Measurements from ENCODE around the gene CMIP. TPM values are rescaled to one million over a fixed set of nuclear protein-coding genes. Genes with fewer than 3 reads are reported as not detected.
A peak's percentile ranks its signal among the peaks of the same experiment; 100 is the strongest.

CMIP gene
- polyA plus RNA-seq, 12 donors = 11.8 to 43.9 (median 15.9) TPM; not detected in 1

DNA sequence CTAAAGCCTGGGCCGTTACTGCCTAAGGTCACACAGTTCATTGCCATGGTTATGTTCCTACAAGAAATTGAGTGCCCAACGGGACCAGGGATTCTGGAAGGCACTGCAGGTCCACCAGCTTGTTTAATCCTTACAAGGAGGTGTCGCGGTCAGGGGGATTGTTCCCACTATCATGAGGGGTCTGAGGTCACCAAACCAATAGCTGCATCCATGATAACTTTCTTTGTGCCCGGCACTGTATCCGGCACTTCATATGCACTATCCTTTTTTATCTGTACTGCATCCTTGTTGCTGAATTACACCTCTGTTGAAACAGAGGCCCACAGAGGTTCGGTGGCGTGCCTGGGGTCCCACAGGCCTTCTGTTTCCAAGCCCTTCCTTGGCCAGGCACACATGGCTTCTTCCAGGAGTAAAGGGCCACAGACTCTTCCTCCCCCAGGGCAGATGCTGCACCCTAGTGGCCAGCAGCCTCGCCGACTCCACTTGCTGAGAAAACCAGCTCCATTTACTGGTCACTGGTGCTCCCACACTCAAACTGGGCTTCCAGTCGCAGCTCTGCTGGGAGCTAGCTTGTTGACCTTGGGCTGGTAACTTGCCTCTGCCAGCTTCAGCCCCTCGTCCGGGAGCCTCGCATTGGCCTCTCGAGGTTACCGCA is 252.5 kb downstream of the CMIP start:
- no peak for DNase-seq

DNA sequence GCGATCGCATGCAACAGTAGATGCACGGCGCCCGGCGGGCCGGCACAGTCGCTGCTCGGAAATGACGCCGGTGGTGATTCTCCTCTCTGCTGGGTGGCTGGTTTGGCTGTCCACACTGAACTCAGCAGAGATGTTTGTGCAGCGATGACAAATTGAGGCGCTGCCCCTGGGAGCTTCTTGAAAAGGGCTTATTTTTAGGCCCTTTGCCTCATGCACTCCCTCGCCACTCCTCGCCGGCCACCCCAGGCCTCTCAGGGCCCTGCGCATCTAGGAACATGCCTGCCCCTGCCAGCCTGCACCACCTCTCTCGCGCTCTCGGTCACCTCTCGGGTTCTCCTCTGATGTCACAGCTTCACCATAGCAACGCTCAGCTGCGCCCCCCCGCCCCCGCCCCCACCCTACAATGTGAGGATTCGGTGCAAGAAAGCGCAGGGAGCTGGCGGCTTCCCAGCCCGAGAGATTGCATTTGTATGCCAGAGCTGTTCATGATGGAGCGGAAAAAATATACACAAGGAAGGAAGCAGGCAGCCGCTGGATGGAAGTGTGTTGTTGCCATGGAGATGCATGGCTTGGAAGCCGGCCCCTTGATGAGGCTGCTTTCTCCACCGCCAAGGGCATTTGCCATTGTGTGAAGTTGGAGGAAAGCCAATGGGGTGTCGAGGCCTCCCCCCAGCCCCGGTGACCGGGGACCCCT is 253.2 kb downstream of the CMIP start:
- DNase-seq = peak; percentile 73

DNA sequence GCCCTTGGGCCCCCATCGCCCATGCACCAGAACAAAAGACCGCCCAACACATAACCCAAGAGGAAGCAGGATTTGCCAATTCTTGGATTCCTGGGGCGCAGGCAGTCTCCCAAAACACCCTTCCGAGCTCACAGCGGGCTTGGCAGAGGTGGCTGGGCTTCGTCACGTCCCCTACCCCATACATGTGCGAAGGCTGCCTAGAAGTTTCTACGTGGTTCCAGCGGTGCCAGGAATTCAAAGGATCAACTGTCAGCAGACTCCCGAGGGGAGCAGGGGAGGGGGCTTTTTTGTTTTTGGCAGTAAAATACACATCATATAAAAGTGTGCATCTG is 253.7 kb downstream of the CMIP start:
- no peak for DNase-seq

GRCh38 chr16:81699596-81699995 is 255.0 kb downstream of the CMIP start:
- DNase-seq = no peak

GRCh38 chr16:81700071-81700779 is 255.6 kb downstream of the CMIP start:
- no peak for DNase-seq

DNA sequence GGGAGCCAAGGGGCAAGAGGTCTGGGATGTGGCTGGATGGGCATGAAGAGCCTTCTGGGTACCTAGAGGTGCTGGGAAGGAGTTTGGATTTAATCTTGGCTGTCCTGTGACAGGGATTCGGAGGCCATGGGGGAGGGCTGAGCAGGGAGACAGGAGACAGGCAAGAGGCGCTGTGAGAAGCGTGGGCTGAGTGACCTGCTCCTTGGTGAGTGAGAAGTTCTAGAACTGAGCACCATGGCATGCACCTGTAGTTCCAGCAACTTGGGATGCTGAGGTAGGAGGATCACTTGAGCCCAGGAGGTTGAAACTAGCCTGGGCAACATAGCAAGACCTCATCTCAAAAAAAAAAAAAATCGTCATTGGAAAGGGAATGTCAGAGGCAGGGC is 256.2 kb downstream of the CMIP start:
- no peak for DNase-seq

GRCh38 chr16:81701296-81701970 is 256.8 kb downstream of the CMIP start:
- DNase-seq = no peak

DNA sequence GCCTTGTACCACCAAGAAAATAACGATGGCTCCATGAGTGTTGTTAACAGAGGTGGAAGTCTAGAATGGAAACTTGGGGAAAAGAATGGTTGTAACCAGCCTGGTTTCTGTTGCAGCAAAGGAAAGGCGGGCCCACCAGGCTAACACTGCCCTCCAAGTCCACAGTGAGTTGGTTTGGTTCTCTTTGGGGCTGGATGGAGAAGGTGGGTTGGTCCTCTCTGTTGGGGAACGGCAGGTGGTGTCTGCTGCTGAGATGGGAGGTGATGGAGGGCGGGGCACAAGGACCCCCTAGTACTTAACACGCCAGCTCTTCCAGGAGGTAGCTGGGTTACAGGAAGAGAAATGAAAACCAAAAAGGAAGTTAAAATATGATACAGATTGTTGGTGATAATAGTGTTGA is 257.9 kb downstream of the CMIP start:
- no peak for DNase-seq

DNA sequence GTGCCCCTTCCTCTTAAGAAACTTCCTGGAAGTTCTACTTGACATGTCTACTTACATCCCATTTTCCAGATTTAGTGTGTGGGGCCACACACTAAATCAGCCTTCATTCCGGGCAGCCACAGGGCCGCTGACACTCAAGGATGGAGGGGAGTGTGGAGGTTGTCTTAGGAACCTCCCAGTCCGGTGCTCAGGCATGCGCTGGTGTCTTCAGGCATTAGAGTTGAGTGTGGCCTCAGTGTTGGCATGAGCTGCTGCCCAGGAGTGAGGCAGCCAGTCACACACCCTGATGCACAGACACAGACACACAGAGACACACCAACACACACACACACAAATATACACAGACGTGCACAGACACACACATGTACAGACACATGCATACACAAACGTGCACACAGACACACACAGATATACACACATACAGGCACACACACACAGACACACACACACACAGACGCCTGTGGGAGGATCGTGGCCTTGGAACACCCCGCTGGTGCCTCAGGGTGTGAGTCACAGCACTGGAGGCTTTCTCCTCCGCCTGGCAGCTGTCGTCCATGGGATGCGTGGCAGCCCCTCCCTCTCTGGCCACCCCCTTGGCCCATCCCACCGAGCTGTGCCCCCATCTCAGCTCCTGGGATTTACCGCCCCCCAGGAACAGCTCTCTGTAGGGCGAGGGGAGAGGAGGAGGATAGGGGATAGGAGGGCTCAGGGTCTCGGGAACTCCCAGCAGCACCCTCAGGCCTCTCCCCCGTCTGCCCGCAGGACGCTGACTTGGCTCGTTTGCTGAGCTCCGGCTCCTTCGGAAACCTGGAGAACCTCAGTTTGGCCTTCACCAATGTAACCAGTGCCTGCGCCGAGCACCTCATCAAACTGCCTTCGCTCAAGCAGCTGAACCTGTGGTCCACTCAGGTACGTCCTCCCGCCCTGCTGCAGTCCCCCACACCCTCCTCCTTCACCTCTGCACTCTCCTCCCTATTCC is 258.9 kb downstream of the CMIP start:
- no peak for DNase-seq

DNA sequence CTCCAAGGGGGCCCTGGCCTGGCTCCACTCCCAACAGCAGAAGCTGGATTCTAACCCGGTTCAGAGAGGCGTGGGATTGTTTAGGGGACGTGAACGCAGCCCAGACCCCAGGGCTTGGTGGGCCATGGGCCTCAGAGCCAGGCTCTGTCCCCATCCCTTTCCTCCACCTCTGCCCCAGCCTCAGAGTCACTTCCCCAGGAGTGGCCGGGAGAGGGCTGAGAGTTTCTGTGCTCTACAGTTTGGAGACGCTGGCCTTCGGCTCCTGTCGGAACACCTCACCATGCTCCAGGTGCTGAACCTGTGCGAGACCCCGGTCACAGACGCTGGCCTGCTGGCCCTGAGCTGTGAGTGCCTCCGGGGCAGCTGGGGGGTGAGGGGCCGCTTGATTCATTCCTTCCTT is 260.7 kb downstream of the CMIP start:
- no peak for DNase-seq

DNA sequence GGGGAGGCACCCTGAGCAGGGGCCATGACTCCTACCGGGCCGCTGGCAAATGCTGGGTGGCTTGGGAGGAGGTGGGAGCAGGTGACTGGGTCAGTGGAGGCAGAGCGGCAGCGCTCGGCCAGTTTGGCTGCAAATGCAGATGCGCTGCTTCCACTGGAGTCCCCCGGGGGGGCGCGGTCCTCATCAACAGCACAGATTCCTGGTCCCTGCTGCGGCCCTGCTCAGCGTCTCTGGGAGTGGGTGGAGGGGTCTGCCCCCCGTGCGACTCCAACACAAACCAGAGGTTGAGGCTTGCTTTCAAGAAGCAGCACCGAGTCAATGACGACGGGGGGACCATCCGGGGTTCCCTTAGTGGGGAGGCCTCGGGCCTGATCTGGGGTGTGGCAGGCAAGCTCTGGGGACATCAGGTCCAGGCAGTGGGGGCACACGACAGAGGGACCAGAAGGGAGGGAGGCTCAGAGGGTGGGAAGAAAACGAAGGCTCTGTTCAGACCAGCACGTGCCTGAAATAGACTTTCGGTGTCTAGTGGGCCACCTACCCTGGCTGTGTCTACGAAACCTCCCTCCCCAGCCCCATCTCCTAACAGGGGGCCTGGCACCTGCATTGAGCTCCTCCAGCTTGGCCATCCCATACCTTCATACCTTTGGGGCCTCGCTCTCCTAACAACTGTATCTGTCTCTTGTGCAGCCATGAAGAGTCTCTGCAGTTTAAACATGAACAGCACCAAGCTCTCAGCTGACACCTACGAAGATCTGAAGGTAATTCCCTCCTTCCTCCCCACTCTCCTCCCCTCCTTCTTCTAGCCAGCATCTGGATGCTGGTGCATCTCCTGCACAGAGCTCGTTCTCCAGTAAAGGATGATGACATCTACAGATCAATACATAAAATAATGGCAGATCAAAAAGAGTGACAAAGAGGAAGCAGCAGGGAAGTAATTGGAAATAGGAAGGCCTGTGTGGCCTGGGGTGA is 262.0 kb downstream of the CMIP start:
- DNase-seq = no peak

DNA sequence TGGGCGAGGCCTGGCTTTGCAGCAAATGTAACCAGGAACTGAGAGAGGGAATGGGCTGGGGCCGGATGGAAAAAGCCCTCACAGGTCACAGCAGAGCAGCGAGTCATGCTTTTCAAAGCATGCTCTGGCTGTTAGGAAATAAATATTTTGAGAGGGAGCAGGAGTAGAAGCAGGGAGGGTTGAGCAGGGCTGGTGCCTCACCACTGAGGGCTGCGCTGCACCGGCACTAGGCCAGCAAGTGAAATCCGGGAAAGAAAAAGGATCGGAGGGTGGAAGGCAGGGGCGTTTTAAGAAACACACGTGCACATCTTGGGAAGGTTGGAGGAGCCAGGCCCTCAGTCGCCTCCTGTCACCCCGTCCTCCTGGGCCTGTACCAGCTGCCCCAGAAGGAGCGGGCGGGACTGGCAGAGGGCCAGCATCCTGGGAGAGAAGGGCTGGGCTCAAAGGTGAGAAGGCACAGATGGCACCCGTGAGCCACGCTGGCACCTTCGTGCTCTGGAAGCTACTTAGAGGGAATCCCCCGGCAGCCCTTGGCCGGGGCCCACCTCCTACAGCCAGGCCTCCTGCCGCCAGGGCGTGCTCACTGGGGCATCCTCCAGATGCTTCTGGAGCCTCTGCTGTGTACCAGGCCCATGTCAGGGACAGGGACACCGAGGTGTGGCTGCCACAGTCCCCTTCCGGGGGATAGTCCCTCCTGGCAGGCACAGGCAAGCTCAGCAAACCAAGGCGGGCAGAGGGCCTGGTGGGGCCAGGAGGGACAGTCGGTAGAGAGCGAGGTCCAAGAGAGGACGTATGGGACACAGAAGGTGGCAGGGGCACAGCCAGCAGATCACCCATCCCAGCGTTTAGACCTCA is 263.0 kb downstream of the CMIP start:
- DNase-seq = no peak

GRCh38 chr16:81708266-81709015 is 263.8 kb downstream of the CMIP start:
- DNase-seq = no peak

DNA sequence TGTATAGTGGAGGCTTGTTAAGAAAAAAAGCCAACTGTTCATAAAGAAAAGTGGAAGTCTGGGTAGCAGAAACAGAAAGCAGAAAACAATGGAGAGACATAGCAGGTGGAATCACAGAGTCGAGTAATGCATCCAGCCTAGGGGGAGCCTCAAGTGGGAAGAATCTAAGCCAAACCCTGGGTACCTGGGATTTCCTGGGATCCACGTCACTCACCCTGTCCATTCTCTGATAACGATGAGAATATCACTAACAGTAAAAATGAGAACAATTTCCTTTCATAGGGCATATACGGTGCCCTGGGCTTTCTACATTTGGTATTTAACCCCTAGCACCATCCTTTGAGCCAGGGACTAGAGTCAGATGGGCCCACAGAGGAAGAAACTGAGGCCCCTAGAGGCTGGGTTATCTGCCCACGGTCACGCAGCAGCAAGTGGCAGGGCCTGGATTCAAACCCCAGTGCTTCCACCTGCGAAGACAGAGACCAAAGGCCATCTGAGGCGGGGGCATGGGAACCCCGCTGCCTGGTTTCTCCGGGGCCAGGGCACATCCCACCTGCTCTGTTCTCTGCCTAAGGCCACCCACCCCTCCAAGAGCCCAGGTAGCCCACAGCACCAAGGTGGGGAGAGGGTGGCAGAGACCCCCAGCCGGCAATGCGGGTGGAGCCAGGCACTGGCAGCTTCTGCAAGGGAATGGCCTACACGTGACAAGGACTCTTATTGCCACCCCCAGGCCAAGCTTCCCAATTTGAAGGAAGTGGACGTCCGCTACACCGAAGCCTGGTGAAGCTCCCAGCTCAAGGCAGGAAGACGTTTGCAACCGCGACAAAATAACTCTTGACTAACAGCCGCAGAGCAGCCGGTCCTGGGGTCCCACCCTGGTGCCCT is 264.6 kb downstream of the CMIP start:
- DNase-seq = no peak

GRCh38 chr16:81710044-81710443 is 265.4 kb downstream of the CMIP start:
- DNase-seq = no peak

- no peak for DNase-seq
Measured at GRCh38 chr16:81710596-81710995, 266.0 kb downstream of the CMIP start.

DNA sequence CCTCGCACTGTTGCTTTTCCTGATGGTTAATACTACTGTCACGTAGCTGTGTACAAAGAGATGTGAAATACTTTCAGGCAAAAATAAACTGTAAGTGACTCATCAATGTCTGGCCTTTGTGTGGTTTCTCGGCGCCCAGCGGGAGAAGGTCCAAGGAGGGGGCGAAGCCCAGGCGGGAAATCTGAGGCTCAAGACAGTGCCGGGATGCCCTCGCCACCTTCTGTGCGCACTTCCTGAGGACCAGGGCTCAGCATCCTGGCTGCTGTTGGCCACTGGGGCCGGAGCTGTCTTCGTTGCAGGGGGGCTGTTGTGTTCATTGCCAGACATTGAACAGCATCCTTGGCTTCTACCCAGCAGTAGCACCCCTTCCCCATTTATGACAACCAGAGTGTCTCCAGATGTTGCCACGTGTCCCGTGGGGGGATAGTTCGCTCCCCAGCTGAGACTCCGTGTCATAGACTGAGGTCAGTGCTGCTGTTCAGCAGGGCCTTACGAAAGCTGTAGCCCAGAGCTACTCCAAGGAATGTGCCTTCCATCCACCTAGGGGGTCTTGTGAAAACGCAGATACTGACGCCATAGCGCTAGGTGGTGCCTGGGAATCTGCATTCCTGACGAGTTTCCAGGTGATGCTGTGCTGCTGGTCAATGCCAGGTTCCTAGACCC is 267.2 kb downstream of the CMIP start:
- no peak for DNase-seq

All from muscle of arm (tissue), 12 donors.